HG03354 (cell line): ENCODE data around the gene SAMHD1.
"Not testable (repeated sequence)": the region's sequence is repeated elsewhere in the genome, so short reads cannot be mapped to it uniquely, and the experiment has no call there.

Experiments
- ATAC-seq: cut with Tn5 transposase; IDR thresholded peaks from one replicate; pipeline ENCODE4 v1.9.1; 2021; ENCODE audit warnings: mild to moderate bottlenecking; ENCODE audit not compliant: unreplicated experiment, poor library complexity, severe bottlenecking

SAMHD1 gene

DNA sequence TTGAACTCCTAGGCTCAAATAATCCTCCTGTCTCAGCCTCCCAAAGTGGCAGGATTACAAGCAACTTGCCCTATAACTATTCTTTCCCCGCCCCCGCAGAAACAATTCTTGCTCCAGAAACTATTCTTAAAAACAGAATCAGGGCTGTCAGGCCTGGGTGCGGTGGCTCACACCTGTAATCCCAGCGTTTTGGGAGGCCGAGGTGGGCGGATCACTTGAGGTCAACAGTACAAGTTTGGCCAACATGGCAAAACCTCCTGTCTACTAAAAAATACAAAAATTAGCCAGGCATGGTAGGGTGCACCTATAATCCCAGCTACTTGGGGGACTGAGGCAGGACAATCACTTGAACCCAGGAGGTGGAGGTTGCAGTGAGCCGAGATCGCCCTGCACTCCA is 31.2 kb downstream of the SAMHD1 start:
- ATAC-seq: no peak

DNA sequence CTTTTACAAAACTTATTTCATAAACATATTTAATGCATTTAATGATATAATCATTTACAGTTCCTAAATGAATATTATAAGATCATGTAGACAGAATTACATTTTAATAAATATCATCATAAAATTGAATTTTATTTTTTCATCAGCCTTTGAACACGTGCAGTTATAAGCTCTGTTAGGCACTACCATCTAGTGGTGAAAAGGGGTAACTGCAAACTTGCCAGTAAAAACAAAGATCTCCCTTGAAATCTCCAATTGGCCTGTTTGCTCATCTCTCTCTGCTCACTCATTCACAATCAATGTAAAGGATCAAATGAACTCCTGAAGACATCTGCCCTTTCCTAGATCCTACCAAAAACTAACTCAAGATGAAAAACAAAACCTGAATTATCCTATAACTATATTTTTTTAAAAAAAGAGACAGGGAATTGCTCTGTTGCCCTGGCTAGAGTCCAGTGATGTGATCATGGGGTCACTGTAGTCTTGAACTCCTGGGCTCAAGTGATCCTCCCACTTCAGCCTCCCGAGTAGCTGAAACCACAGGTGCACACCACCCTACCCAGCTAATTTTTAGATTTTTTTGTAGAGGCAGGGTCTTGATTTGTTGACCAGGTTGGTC is 31.7 kb downstream of the SAMHD1 start:
- ATAC-seq: no peak

DNA sequence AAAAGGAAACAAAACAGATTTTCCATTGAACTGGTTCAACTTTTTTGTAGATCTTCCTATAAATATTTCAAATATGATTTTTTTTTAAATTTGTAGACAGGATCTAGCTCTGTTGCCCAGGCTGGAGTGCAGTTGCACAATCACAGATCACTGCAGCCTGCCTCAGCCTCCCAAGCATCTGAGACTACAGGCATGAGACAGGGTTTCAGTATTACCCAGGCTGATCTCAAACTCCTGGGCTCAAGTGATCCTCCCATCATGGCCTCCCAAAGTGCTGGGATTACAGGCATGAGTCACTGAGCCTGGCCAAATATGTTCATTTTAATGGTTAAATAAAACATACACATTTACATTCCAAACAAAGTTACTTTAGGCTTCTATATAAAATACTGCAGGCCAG is 33.6 kb downstream of the SAMHD1 start:
- no peak for ATAC-seq

DNA sequence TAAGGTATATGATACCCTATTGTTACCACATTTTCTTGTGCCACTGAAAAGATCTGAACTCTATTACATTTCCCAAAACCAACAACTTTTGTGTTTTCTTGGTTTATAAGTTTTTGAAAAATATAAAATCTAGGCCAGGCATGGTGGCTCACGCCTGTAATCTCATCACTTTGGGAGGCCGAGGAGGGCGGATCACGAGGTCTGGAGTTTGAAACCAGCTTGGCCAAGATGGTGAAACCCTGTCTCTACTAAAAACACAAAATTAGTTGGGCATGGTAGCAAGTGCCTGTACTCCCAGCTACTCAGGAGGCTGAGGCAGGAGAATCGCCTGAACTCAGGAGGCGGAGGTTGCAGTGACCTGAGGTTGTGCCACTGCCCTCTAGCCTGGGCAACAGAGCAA is 34.3 kb downstream of the SAMHD1 start:
- no peak for ATAC-seq

DNA sequence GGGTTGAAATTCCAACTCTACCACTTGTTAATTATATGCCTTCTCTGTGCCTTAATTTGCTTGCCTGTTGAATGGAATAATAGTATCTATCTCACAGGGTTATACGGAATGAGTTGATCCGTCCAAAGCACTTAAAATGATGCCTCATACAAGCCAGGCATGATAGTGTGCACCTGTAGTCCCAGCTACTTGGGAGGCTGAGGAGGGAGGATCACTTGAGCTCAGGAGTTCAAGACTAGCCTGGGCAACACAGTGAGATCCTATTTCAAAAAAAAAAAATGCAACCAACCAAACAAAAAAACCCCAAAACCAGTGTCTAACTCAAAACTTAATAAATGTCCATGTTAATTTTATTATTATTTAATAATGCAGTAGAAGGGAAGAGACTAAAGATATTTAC is 35.3 kb downstream of the SAMHD1 start:
- ATAC-seq: no peak

DNA sequence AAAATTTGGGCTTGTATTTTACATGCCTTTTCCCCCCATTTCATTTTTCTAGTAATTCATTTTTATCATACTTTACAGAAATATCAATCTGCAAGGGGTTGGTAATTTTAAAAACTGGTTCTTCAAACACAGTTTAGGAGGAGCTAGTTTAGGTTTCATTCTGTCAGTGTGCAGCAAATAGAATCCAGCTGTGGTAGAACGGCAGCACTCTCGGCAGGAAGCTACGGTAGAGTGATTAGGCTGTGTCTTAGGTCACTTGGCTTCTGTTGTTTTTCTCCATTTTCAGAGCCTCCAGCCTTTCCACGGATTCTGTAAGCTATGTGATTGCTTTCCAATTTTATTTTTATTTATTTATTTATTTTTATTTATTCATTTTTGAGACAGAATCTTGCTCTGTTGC is 42.9 kb downstream of the SAMHD1 start:
- ATAC-seq: no peak

DNA sequence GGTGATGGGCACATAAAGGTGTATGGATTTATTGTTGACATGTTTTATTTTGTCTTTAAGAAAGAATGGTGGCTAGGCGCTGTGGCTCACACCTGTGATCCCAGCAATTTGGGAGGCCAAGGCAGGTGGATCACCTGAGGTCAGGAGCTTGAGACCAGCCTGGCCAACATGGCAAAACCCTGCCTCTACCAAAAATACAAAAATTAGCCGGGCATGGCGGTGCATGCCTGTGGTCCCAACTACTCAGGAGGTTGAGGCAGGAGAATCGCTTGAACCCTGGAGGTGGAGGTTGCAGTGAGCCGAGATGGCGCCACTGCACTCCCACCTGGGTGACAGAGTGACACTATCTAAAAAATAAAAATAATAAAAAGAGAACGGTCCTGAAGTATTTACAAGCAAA is 45.4 kb downstream of the SAMHD1 start:
- ATAC-seq: not testable (repeated sequence)

DNA sequence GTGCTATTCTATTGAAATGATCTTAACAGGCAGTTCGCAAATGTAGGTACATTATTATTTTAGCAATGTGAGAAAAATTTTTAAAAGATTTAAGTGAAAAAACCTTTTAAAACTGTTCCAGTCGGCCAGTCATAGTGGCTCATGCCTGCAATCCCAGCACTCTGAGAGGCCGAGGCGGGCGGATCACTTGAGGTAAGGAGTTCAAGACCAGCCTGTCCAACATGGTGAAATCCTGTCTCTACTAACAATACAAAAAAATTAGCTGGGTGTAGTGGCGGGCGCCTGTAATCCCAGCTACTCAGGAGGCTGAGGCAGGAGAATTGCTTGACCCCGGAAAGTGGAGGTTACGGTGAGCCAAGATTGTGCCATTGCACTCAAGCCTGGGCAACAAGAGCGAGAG is 45.9 kb downstream of the SAMHD1 start:
- ATAC-seq: not testable (repeated sequence)

DNA sequence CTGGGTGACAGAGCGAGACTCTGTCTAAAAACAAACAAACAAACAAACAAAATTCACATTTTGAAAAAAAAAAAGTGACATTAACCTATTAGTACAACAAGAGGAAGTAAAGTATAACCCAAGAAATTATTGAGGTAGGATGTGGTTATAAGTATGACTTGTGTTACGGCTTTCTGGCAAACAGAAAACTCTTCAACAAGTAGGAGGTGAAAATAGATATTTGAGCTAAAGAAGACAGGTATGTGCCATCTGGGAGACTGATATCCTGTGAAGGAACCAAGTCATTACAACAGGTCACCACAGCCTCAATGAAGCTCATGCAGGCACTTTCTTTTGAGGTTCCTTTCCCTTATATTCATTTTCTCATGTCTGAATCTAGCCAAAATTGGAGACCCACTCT is 46.8 kb downstream of the SAMHD1 start:
- ATAC-seq: no peak

DNA sequence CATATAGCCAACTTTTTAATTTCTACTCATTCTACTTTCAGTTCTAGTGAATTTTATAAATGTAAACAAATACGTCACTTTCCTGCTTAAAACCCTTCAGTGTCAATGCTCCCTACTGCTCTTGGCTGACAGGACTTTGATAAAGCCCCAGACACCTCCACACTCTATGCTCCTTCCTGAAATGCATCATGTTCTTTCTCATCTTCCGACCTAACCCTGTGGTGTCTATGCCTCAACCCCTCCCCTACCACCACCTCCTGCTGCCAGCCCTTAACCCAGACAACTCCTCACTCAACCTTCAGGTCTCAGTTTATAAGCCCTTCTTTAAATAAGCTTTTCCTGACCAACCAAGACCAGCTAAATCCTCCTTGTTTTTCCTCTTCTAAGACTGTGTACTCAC is 56.5 kb downstream of the SAMHD1 start:
- no peak for ATAC-seq

DNA sequence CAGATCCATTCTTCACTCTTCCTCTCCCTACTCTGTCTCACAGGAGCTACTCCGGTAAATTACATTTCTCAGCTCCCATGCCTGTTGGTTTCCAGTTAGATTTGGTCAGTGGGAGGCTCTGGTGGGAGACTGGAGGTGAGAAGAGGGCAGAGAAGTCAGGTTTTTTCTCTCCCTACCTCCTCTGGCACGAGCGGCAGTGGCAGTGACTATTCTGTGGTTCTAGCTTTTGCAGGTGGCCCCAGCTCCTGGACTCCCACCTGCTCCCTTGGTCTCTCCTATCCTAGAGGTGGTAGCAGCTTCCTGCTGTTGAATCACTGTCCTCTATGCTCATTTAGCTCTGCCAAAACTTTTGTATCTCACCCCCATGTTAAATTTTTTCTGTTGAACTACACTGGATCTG is 57.7 kb downstream of the SAMHD1 start:
- no peak for ATAC-seq

DNA sequence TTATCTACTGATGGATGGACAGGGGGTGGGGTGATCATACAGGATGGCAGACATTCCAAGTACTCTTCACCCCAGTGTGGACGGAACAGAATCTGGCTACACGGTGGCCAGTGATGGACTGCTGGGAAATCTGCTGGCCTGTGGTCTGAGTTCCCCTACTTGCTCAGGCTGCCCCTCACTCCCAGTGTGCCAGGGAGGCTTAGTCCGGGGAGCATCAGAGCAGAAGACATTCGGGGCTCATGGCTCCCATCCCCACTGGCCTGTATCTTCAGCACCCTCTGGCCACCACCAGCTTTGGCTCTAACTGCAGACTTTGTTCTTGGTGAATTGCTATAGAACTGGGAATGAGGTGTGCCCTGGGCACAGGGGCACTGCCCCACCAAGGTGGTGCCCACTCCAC is 60.3 kb downstream of the SAMHD1 start:
- no peak for ATAC-seq

DNA sequence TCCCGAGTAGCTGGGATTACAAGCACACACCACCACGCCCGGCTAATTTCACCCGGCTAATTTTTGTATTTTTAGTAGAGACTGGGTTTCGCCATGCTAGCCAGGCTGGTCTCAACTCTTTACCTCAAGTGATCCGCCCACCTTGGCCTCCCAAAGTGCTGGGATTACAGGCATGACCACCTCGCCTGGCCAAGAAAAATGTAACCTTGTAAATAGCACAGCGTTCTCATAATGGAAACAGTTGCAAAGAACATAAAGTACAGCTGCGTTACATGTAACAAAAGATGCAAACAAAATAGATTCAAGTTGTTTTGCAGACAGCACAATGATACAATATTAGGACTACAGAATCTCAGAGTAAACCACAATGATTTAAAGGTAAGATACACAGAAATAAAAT is 60.9 kb downstream of the SAMHD1 start:
- no peak for ATAC-seq

DNA sequence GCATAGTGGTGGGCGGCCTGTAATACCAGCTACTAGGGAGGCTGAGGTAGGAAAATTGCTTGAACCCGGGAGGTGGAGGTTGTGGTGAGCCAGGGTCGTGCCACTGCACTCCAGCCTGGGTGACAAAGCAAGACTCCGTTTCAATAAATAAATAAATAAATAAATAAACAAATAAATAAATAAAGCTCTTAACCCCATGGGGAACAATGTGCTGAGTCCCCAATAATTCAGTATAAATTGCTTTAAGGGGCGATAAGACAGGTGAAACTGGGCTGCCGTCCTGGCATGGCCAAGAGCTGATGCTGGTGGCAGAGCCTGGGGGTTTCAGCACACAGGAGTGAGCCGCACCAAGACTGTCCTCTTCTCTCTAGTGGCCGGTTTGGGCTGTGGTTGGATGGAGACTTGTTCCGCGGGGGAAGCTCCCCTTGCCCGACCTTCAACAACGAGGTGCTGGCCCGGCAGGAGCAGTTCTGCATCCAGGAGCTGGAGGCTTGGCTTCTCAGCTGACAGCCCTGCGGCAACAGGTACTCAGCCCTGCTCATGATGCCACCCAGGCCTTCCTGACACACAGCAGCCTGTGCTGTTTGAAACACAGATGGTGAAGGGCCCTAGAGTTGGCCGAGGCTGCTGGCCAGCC is 62.5 kb downstream of the SAMHD1 start:
- ATAC-seq: no peak

DNA sequence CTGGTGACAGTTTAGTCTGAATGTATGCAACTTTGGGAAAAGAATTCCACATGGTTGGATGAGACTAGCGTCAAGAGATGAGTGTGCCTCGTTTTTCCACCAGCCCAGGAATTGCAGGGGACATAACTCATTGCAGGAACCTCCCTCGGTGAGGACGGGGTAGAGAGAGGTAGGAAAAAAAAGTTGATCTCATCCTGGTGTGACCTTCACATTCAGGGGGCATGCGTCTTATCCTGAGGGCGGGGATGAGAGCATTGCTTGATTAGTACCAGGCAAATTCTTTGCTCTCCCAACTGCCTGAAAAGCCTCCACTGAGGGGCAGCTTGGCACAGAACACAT is 63.8 kb downstream of the SAMHD1 start:
- no peak for ATAC-seq

DNA sequence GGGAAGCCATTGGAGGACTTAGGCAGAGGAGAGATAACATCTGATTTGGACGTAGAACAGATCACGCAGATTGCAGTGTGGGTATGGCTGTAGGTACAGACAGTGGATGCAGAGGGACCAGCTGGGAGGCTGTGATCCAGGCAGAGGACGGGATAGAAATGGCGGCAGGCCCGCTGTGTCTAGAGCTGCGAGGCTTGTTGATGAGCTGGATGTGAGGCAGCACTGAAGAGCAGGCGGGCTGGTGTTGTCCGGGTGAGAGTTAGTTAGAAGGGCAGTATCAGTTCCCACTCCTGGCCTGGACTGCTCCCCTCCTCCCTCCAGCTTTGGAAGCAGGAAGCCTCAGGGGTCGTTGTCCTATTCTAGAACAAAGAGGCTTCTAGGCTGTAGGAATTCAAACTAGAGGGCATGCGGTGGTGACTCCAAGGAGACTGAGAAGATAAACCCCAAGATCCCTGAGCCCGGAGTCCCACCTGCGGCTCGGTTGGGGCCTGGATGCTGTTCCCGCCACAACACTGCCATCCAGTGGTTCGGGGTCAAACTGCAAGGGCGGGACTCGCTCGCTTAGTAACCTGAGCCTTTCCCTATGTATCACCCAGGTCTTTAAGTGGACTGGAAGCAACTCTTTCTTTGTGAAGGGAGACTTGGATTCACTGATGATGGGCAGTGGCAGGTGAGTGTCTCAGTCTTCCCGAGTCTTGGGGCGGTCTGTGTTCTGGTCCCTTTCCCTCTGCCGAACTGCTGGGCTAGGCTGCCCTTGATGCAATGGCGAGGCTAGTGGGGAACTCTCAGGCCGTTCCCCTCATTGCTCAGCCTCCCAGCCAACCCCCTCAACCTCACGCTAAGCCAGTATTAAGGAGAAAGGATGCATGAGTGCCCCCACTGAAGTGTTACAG is 64.4 kb downstream of the SAMHD1 start:
- ATAC-seq: peak; percentile 69

DNA sequence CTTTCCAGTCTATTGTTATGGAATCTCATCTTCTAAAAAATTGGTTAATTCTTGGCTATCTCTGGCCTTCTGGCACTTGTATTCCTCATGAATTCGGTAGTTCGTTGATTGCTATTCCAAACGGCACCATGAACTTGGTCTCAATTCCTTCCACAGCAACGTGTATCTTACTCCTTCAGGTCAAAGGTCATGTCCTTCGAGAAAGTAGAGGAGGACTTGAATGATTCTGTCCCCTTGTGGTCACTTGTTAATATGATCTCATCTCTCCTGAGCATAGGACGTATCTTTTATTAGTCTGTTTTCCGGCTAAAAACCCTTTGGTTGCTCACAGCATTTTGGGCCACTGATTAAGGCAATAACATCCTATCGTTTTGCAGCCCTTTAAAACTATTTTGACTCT is 66.2 kb downstream of the SAMHD1 start:
- no peak for ATAC-seq

DNA sequence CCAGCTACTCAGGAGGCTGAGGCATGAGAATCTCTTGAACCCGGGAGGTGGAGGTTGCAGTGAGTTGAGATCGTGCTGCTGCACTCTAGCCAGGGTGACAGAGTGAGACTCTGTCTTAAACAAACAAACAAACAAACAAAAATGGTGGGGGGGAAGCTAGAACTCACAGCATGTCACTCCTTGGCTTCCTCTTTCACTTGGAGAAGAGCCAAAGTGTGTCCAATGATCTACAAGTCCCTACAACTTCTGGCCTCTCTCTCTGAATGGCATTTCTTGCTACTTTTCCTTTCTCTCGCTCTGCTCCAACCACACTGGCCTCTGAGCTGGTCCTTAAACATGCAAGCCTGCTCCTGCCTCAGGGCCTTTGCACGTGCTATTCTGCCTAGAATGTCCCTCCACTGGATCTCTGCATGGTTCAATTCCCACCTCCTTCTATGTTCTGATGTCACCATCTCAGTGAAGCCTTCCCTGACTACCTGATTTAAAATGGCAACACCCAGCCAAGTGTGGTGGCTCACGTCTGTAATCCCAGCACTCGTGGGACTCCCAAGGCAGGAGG is 67.5 kb downstream of the SAMHD1 start:
- ATAC-seq: no peak

DNA sequence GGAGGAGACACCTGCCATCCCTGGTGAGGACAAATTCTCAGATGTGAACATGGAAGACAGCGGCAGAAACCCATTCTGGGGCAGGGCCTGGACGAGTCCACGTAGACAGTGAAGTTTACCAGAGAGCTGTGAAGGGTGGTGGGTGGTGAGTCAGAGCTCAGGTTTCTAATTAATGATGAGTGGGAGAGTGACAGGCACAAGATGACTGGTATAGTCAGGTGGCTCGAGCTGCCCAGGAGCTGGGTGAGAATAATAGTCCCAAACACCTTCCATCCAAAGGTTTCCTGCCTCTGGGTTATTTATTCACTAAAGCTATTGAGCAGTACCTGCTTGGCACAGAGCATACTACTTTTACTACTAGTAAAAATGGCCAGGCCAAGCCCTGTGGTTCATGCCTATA is 69.6 kb downstream of the SAMHD1 start:
- ATAC-seq: no peak

DNA sequence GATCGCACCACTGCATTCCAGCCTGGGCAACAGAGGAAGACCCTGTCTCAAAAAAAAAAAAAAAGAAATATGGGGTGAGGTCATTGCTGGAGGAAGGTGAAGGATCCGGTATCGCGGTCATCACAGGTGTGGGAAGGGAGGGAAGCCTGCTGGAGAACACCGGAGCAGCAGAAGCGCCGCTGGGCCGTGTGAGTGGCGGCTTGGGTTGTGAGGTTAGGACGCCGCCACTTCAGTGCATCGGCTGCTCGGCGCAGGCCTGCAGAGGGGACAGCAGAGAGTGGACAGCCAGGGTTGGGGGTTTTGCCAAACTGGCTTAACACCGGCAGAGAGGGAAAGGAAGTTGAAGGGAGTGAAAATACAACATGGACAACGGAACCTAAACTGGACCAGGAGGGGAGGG is 70.2 kb downstream of the SAMHD1 start:
- no peak for ATAC-seq

DNA sequence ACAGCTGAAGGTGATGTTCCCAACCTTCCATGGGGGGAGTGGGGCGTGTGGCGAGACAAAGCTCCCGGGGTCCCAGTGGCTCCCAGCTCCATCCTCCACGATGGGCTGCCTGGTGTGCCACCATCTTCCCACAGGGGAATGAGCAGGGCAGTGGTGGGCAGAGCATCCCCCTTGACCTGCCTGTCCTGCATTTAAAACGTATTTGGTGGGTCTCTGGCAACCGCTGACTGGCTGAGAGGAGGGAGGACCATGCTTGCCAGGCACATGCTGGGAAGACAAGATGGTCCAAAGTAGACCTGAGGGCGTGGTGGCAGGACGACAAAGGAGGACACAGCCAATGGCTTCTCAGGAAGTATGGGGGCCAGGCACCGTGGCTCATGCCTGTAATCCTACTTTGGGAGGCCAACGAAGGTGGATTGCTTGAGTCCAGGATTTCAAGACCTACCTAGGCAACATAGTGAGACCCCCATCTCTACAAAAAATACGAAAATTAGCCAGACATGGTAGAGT is 70.7 kb downstream of the SAMHD1 start:
- no peak for ATAC-seq
